Muscle of arm (tissue), 14 donors: Measurements from ENCODE around the gene WHRN. TPM values are rescaled to one million over a fixed set of nuclear protein-coding genes. Genes with fewer than 3 reads are reported as not detected.

Source experiments
- DNase-seq: peaks from one replicate; pipeline ENCODE4 v3.0.0-alpha.2; 2013
- long read RNA-seq, 11 donors: transcript quantifications; one replicate each; lab custom pipeline, GENCODE V29; 2026
- polyA plus RNA-seq, 12 donors: library from polyadenylated mRNA; unstranded; fragments of 120-200 nt; gene quantifications; one replicate each; pipeline ENCODE4 v1.2.1, GENCODE V29; 2013; ENCODE audit not compliant: insufficient read length in 12 of 12

WHRN gene
- polyA plus RNA-seq: 1 to 10 TPM in 11 of 12 donors, not detected in 1; 1.8 to 9.9 (median 3.0) TPM
- long read RNA-seq, donor 1, partial matches to known transcripts: 0 of 1 reads
- long read RNA-seq, donor 1, other reads (novel, unspliced or antisense): 0 of 1 reads
- long read RNA-seq, donor 2, partial matches to known transcripts: 0 of 1 reads
- long read RNA-seq, donor 2, other reads (novel, unspliced or antisense): 0 of 1 reads
- long read RNA-seq, donor 3: 0 reads
- long read RNA-seq, donor 4: 0 reads
- long read RNA-seq, donor 5: 0 reads
- long read RNA-seq, donor 6: 0 reads
- long read RNA-seq, donor 7: 0 reads
- long read RNA-seq, donor 8: 0 reads
- long read RNA-seq, donor 9: 0 reads
- long read RNA-seq, donor 10, partial matches to known transcripts: 0 of 1 reads
- long read RNA-seq, donor 10, other reads (novel, unspliced or antisense): 0 of 1 reads
- long read RNA-seq, donor 11, partial matches to known transcripts: 0 of 1 reads
- long read RNA-seq, donor 11, other reads (novel, unspliced or antisense): 0 of 1 reads

DNA sequence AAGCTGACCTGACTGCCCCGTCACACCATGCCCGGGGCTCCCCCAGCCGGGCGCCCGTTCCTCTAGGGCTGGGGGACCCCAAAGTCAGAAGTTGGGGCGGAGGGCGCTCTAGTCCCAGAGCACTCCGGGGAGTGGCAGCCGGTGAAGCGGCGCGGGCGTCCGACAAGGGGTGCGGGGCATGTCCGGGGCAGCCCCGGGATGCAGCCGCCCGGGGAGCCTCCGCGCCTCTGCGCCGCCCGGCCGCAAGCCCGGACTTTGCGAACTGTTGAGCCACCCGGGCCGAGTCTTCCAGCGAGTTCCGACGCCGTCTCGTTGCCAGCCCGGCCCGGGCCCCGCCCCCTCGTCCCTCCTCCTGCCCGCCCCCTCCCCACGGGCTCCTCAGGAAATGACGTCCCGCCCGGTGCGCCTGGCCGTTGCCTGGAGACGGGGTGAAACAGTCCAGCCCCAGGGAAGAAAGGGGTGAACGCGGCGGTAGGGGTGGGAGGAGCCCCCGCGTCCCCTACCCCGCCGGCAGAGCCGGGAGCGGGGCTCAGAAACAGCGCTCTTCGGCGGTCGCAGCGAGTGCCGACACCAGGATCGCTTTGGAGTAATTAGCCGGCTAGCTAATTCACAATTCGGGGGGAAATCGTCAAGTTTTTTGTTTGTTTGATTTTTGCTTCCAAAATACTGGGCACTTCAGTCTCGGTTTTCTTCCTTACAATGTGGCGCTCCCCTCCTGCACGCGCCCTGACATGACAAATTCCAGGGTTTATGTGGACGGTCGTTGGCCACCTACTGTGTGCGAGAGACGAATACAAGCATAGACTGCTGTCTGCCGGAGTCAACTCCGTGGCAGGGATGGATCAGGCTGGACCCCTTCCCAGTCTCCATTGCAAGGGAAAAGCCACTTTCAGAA, at the start of gene WHRN:
TSS of gene WHRN (minus strand) at position 287 of the 895 bp plus-strand sequence. CDS start 672 bp downstream, outside the sequence.
- peak; percentile 92 for DNase-seq

- DNase-seq: no peak
These were observed 47.9 kb upstream of the WHRN start for GRCh38 chr9:114553202-114553601.

- no peak for DNase-seq
These were observed 47.4 kb upstream of the WHRN start for GRCh38 chr9:114552706-114553105.

GRCh38 chr9:114551750-114552685, 46.7 kb upstream of the WHRN start:
- DNase-seq: no peak

GRCh38 chr9:114549697-114550330, 44.5 kb upstream of the WHRN start:
- DNase-seq: no peak

DNA sequence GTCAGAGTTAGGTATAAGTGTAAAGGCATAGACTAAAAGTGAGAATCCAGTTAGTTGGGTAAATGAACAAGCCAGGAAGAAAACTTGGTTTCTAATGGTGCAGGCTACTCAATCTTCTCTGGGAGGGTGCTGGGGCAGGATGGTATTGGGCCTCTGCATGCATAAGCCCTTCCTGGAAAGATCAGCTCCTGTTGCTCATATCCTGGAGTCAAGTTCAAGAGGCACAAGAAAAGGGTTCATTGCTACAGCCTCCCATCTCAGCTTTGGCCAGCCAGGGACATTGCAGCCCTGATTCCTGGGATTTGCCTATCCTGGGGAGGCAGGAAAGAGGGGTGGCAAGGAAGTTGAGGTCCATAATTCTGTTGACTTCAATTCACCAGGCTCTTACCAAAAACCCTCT, 41.6 kb upstream of the WHRN start:
- DNase-seq: no peak

GRCh38 chr9:114545055-114545454, 39.8 kb upstream of the WHRN start:
- DNase-seq: no peak

GRCh38 chr9:114539701-114540380, 34.6 kb upstream of the WHRN start:
- DNase-seq: no peak

- DNase-seq: no peak
These were observed 33.0 kb upstream of the WHRN start for GRCh38 chr9:114538241-114538640.

DNA sequence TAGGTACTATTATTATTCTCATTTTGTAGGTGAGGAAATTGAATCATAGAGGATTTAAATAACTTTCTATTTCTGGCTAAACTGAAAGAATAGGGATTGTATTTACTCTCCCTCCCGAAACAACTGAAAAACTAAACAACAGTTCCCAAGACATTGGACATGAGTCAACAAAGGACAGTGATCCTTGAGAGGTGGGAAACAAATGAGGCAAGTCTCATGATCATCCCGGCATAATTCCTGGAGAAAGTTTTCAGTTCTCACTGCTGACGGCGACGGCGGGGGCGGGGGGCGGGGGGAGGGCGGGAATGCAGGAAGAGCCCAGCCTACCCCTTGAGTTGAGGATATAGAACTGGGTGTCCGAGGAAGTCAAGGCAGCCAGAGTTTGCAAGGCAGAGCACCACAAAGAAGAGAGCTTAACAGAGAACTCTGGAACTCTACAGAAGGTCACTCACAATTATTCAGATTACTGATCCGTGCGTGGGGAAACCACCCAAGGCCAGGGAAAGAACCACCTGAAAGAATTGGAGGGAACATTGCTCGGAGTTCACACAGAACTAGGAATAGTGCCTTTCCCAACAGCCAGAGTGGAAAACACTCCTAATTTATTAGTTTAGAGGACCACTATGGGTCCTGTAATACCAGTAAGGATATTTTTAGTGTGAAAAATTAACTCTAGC, 27.4 kb upstream of the WHRN start:
- DNase-seq: no peak

GRCh38 chr9:114529285-114529684, 24.0 kb upstream of the WHRN start:
- no peak for DNase-seq

- DNase-seq: no peak
These were observed 21.5 kb upstream of the WHRN start for GRCh38 chr9:114526807-114527206.

DNA sequence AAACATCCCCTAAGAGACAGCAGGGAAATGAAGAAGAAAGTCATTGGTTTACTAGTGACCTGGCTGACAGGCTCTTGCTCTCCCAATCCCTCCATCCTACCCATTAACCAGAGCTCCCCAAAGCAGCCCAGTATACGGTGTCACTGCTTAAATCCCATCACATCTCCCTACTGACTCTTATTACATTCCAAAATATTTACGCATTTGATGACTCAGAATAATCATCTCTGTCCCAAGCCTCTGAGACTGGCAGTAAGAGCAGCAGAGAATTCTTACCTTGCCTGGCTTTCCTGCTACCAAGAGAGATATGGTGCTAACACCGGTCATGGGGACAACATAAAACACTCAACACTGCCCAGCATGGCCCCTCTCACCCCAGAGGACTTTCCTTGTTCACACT, 20.2 kb upstream of the WHRN start:
- DNase-seq: no peak

DNA sequence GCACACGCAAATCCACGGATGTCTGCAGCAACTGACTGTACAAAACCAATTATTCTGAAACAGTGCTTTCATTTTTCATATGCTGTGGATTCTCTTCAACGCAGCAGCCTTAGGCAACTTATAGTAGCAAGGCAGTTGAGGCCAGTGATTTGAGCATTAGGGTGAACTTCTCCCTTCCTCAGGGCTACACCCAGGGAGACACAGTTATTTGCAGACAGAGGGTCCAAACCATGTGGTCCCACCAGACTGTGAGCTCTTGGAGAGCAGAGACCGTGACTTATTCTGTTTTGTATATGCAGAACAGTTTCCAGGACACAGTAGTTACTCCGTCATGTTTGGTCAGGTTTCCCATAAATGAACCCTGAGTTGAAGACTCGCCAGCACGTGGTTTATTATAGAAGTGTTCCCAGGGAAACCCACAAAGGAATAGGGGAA, 19.0 kb upstream of the WHRN start:
- DNase-seq: peak; percentile 64

DNA sequence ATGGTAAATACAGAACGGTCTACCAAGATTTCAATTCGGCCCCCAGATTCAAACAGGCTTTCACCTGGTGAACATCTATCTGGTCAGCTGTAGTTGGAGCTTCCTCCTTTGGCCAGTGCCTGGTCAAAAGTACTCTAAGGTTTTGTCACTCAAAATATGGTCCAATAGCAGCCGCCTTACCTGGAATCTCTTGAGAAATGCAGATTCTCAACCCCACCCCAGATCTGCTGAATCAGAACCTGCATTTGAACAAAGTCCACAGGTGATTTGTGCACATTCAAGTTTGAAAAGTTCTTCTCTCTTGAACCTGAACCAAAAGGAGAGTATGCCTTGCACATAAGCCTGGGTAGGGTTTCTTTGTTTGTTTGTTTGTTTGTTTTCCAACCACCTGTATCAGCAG, 17.6 kb upstream of the WHRN start:
- no peak for DNase-seq

DNA sequence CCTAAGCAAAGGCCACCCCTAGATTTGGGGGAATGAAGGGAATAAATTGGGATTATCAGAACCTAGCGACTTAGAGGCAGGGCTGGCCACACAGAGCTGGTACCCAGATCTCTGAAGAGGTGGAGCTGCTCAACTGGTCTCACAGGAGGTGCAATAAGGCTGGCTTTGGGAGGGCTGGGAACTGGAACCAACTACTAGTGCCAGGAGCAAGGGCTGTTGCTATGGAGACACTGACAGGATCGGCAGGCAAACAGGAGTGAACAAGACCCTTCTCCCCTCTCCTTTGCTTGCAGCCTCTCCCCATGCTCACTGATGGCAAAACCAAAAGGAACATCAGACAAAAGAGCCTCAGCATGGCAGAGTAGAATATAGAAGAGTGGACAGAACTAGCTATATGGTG, 17.0 kb upstream of the WHRN start:
- no peak for DNase-seq

GRCh38 chr9:114521846-114522245, 16.6 kb upstream of the WHRN start:
- no peak for DNase-seq

DNA sequence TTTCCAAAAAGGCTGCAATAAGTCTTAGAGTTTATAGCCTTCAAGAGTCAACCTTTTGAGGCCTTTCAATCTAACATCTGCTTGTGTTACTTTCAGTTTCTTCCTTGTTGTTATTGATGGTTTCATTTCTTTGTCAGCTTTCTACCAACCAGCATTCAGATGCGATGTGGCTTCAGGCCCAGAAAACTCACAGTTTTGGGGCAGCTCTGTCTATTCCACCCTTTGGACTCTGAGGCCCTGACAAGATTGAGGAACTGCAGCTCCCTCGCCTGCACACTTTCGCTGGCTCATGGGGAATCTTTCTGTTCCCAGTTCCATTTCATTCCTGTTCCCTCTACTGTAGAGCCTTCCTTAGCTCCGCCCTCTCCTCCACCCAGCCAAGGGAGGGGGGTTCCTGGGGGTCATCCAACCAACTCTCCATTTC, 13.3 kb upstream of the WHRN start:
- no peak for DNase-seq

- no peak for DNase-seq
These were observed 12.8 kb upstream of the WHRN start for GRCh38 chr9:114518120-114518519.

GRCh38 chr9:114516913-114517312, 11.6 kb upstream of the WHRN start:
- no peak for DNase-seq
